HEK293 (cell line): ENCODE measurements around the gene METTL17.

Experiments
- CTCF ChIA-PET: fragments of 350-600 bp; formaldehyde crosslinking; extraction: SDS; loops from one replicate; lab custom pipeline; 2021; ENCODE audit warnings: antibody characterized with exemption; lab: Yijun Ruan, JAX
- POLR2A ChIA-PET: fragments of 300-600 bp; formaldehyde crosslinking; extraction: SDS; loops from one replicate; lab custom pipeline; 2020; ENCODE audit warnings: antibody characterized with exemption, inconsistent platforms; lab: Yijun Ruan, JAX
- H3K27ac ChIP-seq: fragments of 200-500 bp; sonication (Bioruptor generic); 2 replicates; pipeline ENCODE4 v1.5.1; 2014; ENCODE audit warnings: low read depth, low read length, control low read depth, inconsistent platforms; ENCODE audit errors: extremely low read depth
- H3K36me3 ChIP-seq, 2 experiments: fragments of 200-500 bp in 1 of 2; sonication (Bioruptor generic) in 1 of 2; 1 replicate in 1 of 2; 2 replicates in 1 of 2; pipeline ENCODE4 v1.5.1; 2014 to 2017; ENCODE audit warnings: inconsistent platforms in 2 of 2, low read length in 2 of 2; ENCODE audit not compliant: control insufficient read depth in 2 of 2, insufficient read depth in 1 of 2
- H3K4me1 ChIP-seq: fragments of 200-500 bp; sonication (Bioruptor generic); 2 replicates; pipeline ENCODE4 v1.5.1; 2014; ENCODE audit warnings: mild to moderate bottlenecking, low read length, inconsistent platforms; ENCODE audit not compliant: control insufficient read depth, insufficient read depth
- H3K4me3 ChIP-seq: 2 replicates; pipeline ENCODE4 v1.5.1; 2011; ENCODE audit warnings: low read depth, mild to moderate bottlenecking, control low read depth, low read length, moderate library complexity
- H3K9me3 ChIP-seq: fragments of 200-500 bp; sonication (Bioruptor generic); 2 replicates; pipeline ENCODE4 v1.5.1; 2014; ENCODE audit warnings: low read depth, low read length, inconsistent platforms; ENCODE audit not compliant: control insufficient read depth, insufficient read depth
- MYNN ChIP-seq: fragments of 450-650 bp; formaldehyde crosslinking; IDR thresholded peaks from 2 replicates; pipeline ENCODE4 v1.5.1; 2016; ENCODE audit warnings: missing biosample characterization, missing genetic modification characterization, borderline replicate concordance
- SALL2 ChIP-seq: fragments of 450-650 bp; formaldehyde crosslinking; IDR thresholded peaks from 2 replicates; pipeline ENCODE4 v1.5.0; 2017; ENCODE audit warnings: missing biosample characterization, mild to moderate bottlenecking, missing genetic modification characterization, borderline replicate concordance
- ZBTB11 ChIP-seq: fragments of 450-650 bp; formaldehyde crosslinking; conservative IDR thresholded peaks from 2 replicates; pipeline ENCODE4 v1.5.1; 2016; ENCODE audit warnings: low read depth, missing biosample characterization, missing genetic modification characterization
- ZBTB20 ChIP-seq: fragments of 450-650 bp; formaldehyde crosslinking; IDR thresholded peaks from 2 replicates; pipeline ENCODE4 v1.5.1; 2016; ENCODE audit warnings: missing biosample characterization, missing genetic modification characterization
- ZIC2 ChIP-seq: fragments of 450-650 bp; formaldehyde crosslinking; IDR thresholded peaks from 2 replicates; pipeline ENCODE4 v1.5.1; 2016; ENCODE audit warnings: missing biosample characterization, missing genetic modification characterization
- ZNF132 ChIP-seq: fragments of 450-650 bp; formaldehyde crosslinking; IDR thresholded peaks from 2 replicates; pipeline ENCODE4 v1.5.1; 2017; ENCODE audit warnings: missing biosample characterization, missing genetic modification characterization, borderline replicate concordance
- ZNF302 ChIP-seq: fragments of 450-650 bp; formaldehyde crosslinking; IDR thresholded peaks from 2 replicates; pipeline ENCODE4 v1.5.1; 2016; ENCODE audit warnings: missing biosample characterization, missing genetic modification characterization, low read depth
- ZNF324 ChIP-seq: fragments of 450-650 bp; formaldehyde crosslinking; IDR thresholded peaks from 2 replicates; pipeline ENCODE4 v1.5.1; 2016; ENCODE audit warnings: missing biosample characterization, missing genetic modification characterization
- ZNF398 ChIP-seq: fragments of 450-650 bp; formaldehyde crosslinking; IDR thresholded peaks from 2 replicates; pipeline ENCODE4 v1.5.1; 2017; ENCODE audit warnings: missing biosample characterization, missing genetic modification characterization
- ZNF404 ChIP-seq: fragments of 450-650 bp; formaldehyde crosslinking; IDR thresholded peaks from 2 replicates; pipeline ENCODE4 v1.5.1; 2017; ENCODE audit warnings: missing biosample characterization, missing genetic modification characterization
- ZNF449 ChIP-seq: fragments of 450-650 bp; formaldehyde crosslinking; IDR thresholded peaks from 2 replicates; pipeline ENCODE4 v1.5.1; 2017; ENCODE audit warnings: missing biosample characterization, mild to moderate bottlenecking, missing genetic modification characterization, moderate library complexity
- ZNF518A ChIP-seq: fragments of 450-650 bp; formaldehyde crosslinking; conservative IDR thresholded peaks from 2 replicates; pipeline ENCODE4 v1.5.1; 2016; ENCODE audit warnings: low read depth, missing biosample characterization, missing genetic modification characterization
- ZNF747 ChIP-seq: fragments of 450-650 bp; formaldehyde crosslinking; IDR thresholded peaks from 2 replicates; pipeline ENCODE4 v1.5.1; 2016; ENCODE audit warnings: missing biosample characterization, missing genetic modification characterization
- ZNF830 ChIP-seq: fragments of 450-650 bp; IDR thresholded peaks from 2 replicates; pipeline ENCODE4 v1.5.0; 2018; ENCODE audit warnings: missing biosample characterization, missing genetic modification characterization, low read depth, mild to moderate bottlenecking, moderate library complexity
- ZSCAN30 ChIP-seq: fragments of 450-650 bp; IDR thresholded peaks from 2 replicates; pipeline ENCODE4 v1.5.1; 2018; ENCODE audit warnings: missing biosample characterization, mild to moderate bottlenecking, missing genetic modification characterization, moderate library complexity

The METTL17 gene

GRCh38 chr14:20978687-20979086 is 11.1 kb upstream of the METTL17 start:
- no peaks in the 10 kb centered on the region for H3K4me1 ChIP-seq
- TF ChIP-seq ZNF518A: no peak
- TF ChIP-seq ZNF324 (tag by site-specific recombination): no peak
- no peak for TF ChIP-seq ZNF830 (tag by site-specific recombination)
- TF ChIP-seq ZBTB11 (tag by site-specific recombination): no peak
- no peak for TF ChIP-seq ZNF404
- TF ChIP-seq ZSCAN30 (tag by site-specific recombination): no peak
- TF ChIP-seq SALL2 (tag by site-specific recombination): no peak
- TF ChIP-seq ZNF747 (tag by site-specific recombination): no peak
- TF ChIP-seq, all 188 proteins: peak for 0
- Histone ChIP-seq H3K4me3 (no peak overlapping the region), H3K9me3 (no peaks in the 10 kb centered on the region), H3K27ac (no peak overlapping the region), H3K36me3 (no peaks in the 10 kb centered on the region)
- POLR2A ChIA-PET: no interaction called here
- CTCF ChIA-PET: interaction anchor here (1.0 to 1.2 kb wide), 2 partner anchors 8 to 36 kb away, joined by 3 to 5 read pairs; no protein-coding TSS in a partner anchor

- CTCF ChIA-PET: interaction anchor here (0.6 to 5.5 kb wide), 3 partner anchors 8 to 112 kb away, joined by 3 to 56 read pairs (median 5); no protein-coding TSS in a partner anchor
- H3K4me3 ChIP-seq: no peak overlapping the region
- POLR2A ChIA-PET: no interaction called here
- no peak for TF ChIP-seq SALL2 (tag by site-specific recombination)
- TF ChIP-seq ZNF132: no peak
- TF ChIP-seq MYNN (tag by site-specific recombination): no peak
- no peak for TF ChIP-seq ZIC2 (tag by site-specific recombination)
- TF ChIP-seq ZBTB20 (tag by site-specific recombination): no peak
- no peak for TF ChIP-seq ZNF449 (tag by site-specific recombination)
- no peak for TF ChIP-seq ZNF518A
- TF ChIP-seq ZNF302 (tag by site-specific recombination): no peak
- no peak for TF ChIP-seq ZNF398 (tag by site-specific recombination)
Observed at GRCh38 chr14:20980906-20981305, 8.9 kb upstream of the METTL17 start.

More at GRCh38 chr14:20980906-20981305, 8.9 kb upstream of the METTL17 start:
- Histone ChIP-seq H3K9me3 (no peaks in the 10 kb centered on the region), H3K27ac (no peak overlapping the region), H3K36me3 (no peaks in the 10 kb centered on the region), H3K4me1 (no peaks in the 10 kb centered on the region)
